Endothelial cell of umbilical vein (primary cell): ENCODE data around the gene MMS22L. TPM values are rescaled to one million over a fixed set of nuclear protein-coding genes. Genes with fewer than 3 reads are reported as not detected.

ENCODE experiments used
- BruUV-seq: library from RNA; stranded (reverse); fragments of 400-500 nt; replicated peaks from 2 replicates; lab custom pipeline; 2021; lab: Mats Ljungman, UMichigan
- CTCF ChIA-PET: fragments of 300-600, 350-600 bp; sonication (Branson Sonifier 250); formaldehyde crosslinking; loops from one replicate; lab custom pipeline; 2021; ENCODE audit warnings: antibody characterized with exemption, inconsistent platforms; lab: Charles Lee
- POLR2A ChIA-PET: fragments of 300-600, 350-600 bp; sonication (Branson Sonifier 250); formaldehyde crosslinking; loops from one replicate; lab custom pipeline; 2021; ENCODE audit warnings: antibody characterized with exemption, inconsistent platforms; lab: Charles Lee
- DNase-seq: peaks from one replicate; pipeline ENCODE4 v3.0.0-alpha.2; 2011; ENCODE audit warnings: low read depth, low spot score
- FAIRE-seq: peaks from 2 replicates; lab custom pipeline; 2011; peaks lifted over from hg19 to GRCh38; lab: Jason Lieb, UNC
- H2AFZ ChIP-seq: 2 replicates; pipeline ENCODE4 v1.6.0; 2012; ENCODE audit warnings: low read depth, low read length, control low read depth, inconsistent platforms
- H3K27ac ChIP-seq: 2 replicates; pipeline ENCODE4 v1.5.1; 2011; ENCODE audit warnings: low read depth, mild to moderate bottlenecking, control low read depth, low read length, moderate library complexity; ENCODE audit not compliant: insufficient read depth
- H3K27me3 ChIP-seq, 2 experiments: 2 replicates each; pipeline versions ENCODE4 v1.6.0 to v1.6.1; 2011; ENCODE audit warnings: low read length in 2 of 2, mixed read lengths in 1 of 2; ENCODE audit not compliant: control insufficient read depth in 2 of 2, insufficient read depth in 2 of 2
- H3K36me3 ChIP-seq, 2 experiments: 2 replicates in 1 of 2; 3 replicates in 1 of 2; pipeline ENCODE4 v1.5.1; 2011; ENCODE audit warnings: low read length in 2 of 2, mild to moderate bottlenecking in 1 of 2, moderate library complexity in 1 of 2; ENCODE audit not compliant: control insufficient read depth in 2 of 2, insufficient read depth in 2 of 2; ENCODE audit errors: extremely low read depth in 1 of 2
- H3K4me1 ChIP-seq: 3 replicates; pipeline ENCODE4 v1.5.1; 2011; ENCODE audit warnings: mild to moderate bottlenecking, low read length; ENCODE audit not compliant: control insufficient read depth, insufficient read depth; ENCODE audit errors: extremely low read depth
- H3K4me2 ChIP-seq: 2 replicates; pipeline ENCODE4 v1.6.1; 2011; ENCODE audit warnings: low read length, control low read depth, mixed read lengths; ENCODE audit not compliant: insufficient read depth
- H3K4me3 ChIP-seq, 3 experiments: fragments of 200-600 bp in 1 of 3; sonication (generic), shearing (Covaris generic) in 1 of 3; replicated peaks in 1 of 3; 2 replicates each; pipeline ENCODE4 v1.5.1; 2011 to 2016; ENCODE audit warnings: control low read depth in 3 of 3, low read length in 3 of 3, mild to moderate bottlenecking in 2 of 3, inconsistent platforms in 1 of 3, low read depth in 1 of 3, moderate library complexity in 1 of 3; ENCODE audit not compliant: insufficient read depth in 1 of 3
- H3K79me2 ChIP-seq: 2 replicates; pipeline ENCODE4 v1.6.0; 2012; ENCODE audit warnings: low read length, inconsistent platforms; ENCODE audit not compliant: control insufficient read depth, insufficient read depth
- H3K9ac ChIP-seq: replicated peaks from 2 replicates; pipeline ENCODE3; 2011; ENCODE audit warnings: low read length, control low read depth; ENCODE audit not compliant: insufficient read depth; ENCODE audit errors: extremely low read depth
- H3K9me1 ChIP-seq: replicated peaks from 3 replicates; pipeline ENCODE4 v1.6.0; 2011; ENCODE audit warnings: mild to moderate bottlenecking, low read length; ENCODE audit not compliant: control insufficient read depth, insufficient read depth; ENCODE audit errors: extremely low read depth
- H3K9me3 ChIP-seq: replicated peaks from 2 replicates; pipeline ENCODE4 v1.5.1; 2012; ENCODE audit warnings: low read length, inconsistent platforms; ENCODE audit not compliant: control insufficient read depth, insufficient read depth
- H4K20me1 ChIP-seq: replicated peaks from 2 replicates; pipeline ENCODE3; 2011; ENCODE audit warnings: mild to moderate bottlenecking, low read length; ENCODE audit not compliant: control insufficient read depth, insufficient read depth; ENCODE audit errors: extremely low read depth
- CTCF ChIP-seq, 2 donors: IDR thresholded peaks; 1 replicate in 1 of 2; 2 replicates in 1 of 2; pipeline ENCODE4 v1.5.1; 2011; ENCODE audit warnings: low read length in 2 of 2, mild to moderate bottlenecking in 2 of 2, moderate library complexity in 2 of 2, control low read depth in 1 of 2, inconsistent platforms in 1 of 2, low read depth in 1 of 2; ENCODE audit not compliant: insufficient read depth in 1 of 2; ENCODE audit errors: extremely low read depth in 1 of 2
- EZH2 ChIP-seq: IDR thresholded peaks from 2 replicates; pipeline ENCODE4 v1.6.1; 2012; ENCODE audit warnings: borderline replicate concordance, low read depth, mild to moderate bottlenecking, moderate library complexity, low read length, inconsistent platforms; ENCODE audit not compliant: severe bottlenecking
- FOS ChIP-seq: IDR thresholded peaks from 2 replicates; pipeline ENCODE4 v1.6.1; 2011; ENCODE audit warnings: mild to moderate bottlenecking, low read length, moderate library complexity, borderline replicate concordance; ENCODE audit not compliant: insufficient read depth
- GATA2 ChIP-seq: IDR thresholded peaks from 2 replicates; pipeline ENCODE4 v1.7.0; 2011; ENCODE audit warnings: low read depth, mild to moderate bottlenecking, moderate library complexity, mixed read lengths, low read length; ENCODE audit not compliant: insufficient read length, insufficient read depth
- JUN ChIP-seq: IDR thresholded peaks from 2 replicates; pipeline ENCODE4 v1.6.1; 2011; ENCODE audit warnings: borderline replicate concordance, low read depth; ENCODE audit not compliant: insufficient read length, insufficient read depth
- MAX ChIP-seq: IDR thresholded peaks from 2 replicates; pipeline ENCODE4 v1.6.1; 2011; ENCODE audit not compliant: insufficient read depth, insufficient read length
- MYC ChIP-seq: IDR thresholded peaks from one replicate; pipeline ENCODE4 v1.6.1; 2011; ENCODE audit warnings: mild to moderate bottlenecking, low read depth, low read length
- POLR2A ChIP-seq: IDR thresholded peaks from 2 replicates; pipeline ENCODE4 v1.6.1; 2012; ENCODE audit warnings: low read depth, mild to moderate bottlenecking, control low read depth, low read length
- POLR2AphosphoS5 ChIP-seq: IDR thresholded peaks from 2 replicates; pipeline ENCODE4 v1.6.1; 2012; ENCODE audit warnings: low read depth, mild to moderate bottlenecking, control low read depth, low read length, moderate library complexity; ENCODE audit not compliant: insufficient read depth
- dilution Hi-C: fragments of 300-500 bp; cut with MboI; formaldehyde crosslinking; loops from one replicate; pipeline ENCODE4 v1.15.0; 2019; ENCODE audit warnings: low sequenced_read_pairs; ENCODE audit not compliant: extremely low pct_ligation_motif_present
- intact Hi-C: fragments of 100-400 bp; cut with micrococcal nuclease; formaldehyde crosslinking; loops from one replicate; pipeline ENCODE4 v1.10.0; 2022
- polyA plus RNA-seq, 4 experiments: library from polyadenylated mRNA; depleted of rRNA in 3 of 4; stranded (reverse) in 3 of 4; unstranded in 1 of 4; fragments of >200 nt; gene quantifications; 2 replicates each; pipeline versions ENCODE4 v1.2.1 to v1.2.3, GENCODE V29; 2011 to 2012; ENCODE audit warnings: missing spikeins in 1 of 4
- total RNA-seq: library from RNA; stranded (reverse); gene quantifications from 2 replicates; pipeline ENCODE4 v1.2.3, GENCODE V29; 2021

The MMS22L gene
- total and polyA plus RNA-seq, 2 donors (not counting 3 experiments of a cell fraction or from before 2014, with no cell fraction given) = 5.5 to 19.3 TPM

DNA sequence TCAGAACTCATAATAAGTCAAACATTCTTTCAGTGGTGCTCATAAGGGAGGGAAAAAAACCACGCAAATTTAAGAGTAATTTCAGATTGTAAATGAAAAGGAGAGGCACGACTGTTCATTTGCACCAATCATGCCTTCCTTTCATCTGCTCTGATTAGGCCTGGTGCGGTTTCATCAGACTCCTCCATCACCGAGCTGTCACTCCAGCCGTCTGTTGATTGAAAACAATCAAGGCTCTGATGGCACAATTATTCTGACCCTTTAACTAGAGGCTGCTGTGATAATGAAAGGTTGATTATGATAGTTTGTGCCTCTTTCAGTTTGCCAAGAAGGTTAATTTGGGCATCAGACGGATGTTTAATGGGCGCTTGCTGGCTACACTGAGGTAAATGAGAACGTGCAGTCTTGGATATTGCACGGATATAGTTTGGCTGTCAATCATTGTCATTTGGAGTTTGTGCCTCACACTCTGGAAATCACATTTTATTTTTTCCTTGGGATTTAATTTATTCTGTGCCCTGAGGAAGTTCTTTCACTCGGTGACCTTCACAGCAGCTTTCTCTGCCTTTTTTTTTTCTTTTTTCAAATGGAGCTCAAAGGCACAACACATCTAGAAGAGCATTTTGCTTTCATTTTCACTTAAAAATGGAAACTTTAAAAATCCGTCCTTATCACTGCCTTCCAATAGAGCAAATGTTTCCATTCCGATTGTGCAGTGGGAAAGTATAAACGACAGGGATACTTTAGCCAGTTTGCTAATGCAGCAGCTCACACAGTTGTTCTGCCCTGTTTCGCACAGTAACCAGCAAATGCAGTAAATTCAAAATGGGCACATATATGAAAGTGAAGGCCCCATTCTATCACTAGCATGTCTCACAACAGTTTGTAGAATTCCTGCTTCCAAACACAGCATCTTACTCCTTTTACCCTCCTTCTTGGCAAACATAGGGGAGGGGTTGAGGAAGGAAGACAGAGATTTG is 185.7 kb downstream of the MMS22L start:
- peak; percentile 2 for DNase-seq
- no peak overlapping the region for H3K4me2 ChIP-seq

More for the DNA sequence above, 185.7 kb downstream of the MMS22L start:
- Histone ChIP-seq H3K9me3 (no peaks in the 10 kb centered on the region), H3K27me3 (no peaks in the 10 kb centered on the region), H3K9me1 (no peaks in the 10 kb centered on the region), H3K4me1 (no peaks in the 10 kb centered on the region), H3K9ac (no peak overlapping the region), H3K79me2 (no peaks in the 10 kb centered on the region), H4K20me1 (no peaks in the 10 kb centered on the region), H2AFZ (no peak overlapping the region), H3K27ac (no peak overlapping the region), H3K36me3 (no peaks in the 10 kb centered on the region), H3K4me3 (no peak overlapping the region)
- ChIA-PET POLR2A (no interaction called here), CTCF (interaction anchor here (1.2 kb wide), 1 partner anchor 38 kb away, joined by 4 read pairs; no protein-coding TSS in a partner anchor)
- FAIRE-seq = no peak
- intact Hi-C loops = no loop called here
- dilution Hi-C loops = no loop called here
- TF ChIP-seq MAX (no peak), JUN (no peak), FOS (no peak), POLR2A (no peak), EZH2 (no peak), CTCF (IDR thresholded peaks at IDR 0.05; ENCODE audit: extremely low read depth in 1 of 2, insufficient read depth in 1 of 2, low read depth in 1 of 2, low read length in 2 of 2) (no peak), GATA2 (no peak), POLR2AphosphoS5 (no peak), MYC (no peak)
- BruUV-seq = no TSS peak
